DOHH2 (cell line): ENCODE results near the gene AGBL1.

Experiments
- EZH2phosphoT487 ChIP-seq: fragments of 200-600 bp; sonication (generic); IDR thresholded peaks from 2 replicates; pipeline ENCODE4 v1.6.1; 2017; ENCODE audit warnings: borderline replicate concordance, mild to moderate bottlenecking, antibody characterized with exemption, low read length, moderate library complexity, mixed read lengths
- TF ChIP-seq, protein P1 (sequence below): fragments of 200-600 bp; sonication (generic); IDR thresholded peaks from one replicate; pipeline ENCODE4 v1.5.1; 2014; ENCODE audit warnings: antibody characterized with exemption, mild to moderate bottlenecking, low read depth, low read length; ENCODE audit not compliant: poor library complexity, severe bottlenecking

DNA sequence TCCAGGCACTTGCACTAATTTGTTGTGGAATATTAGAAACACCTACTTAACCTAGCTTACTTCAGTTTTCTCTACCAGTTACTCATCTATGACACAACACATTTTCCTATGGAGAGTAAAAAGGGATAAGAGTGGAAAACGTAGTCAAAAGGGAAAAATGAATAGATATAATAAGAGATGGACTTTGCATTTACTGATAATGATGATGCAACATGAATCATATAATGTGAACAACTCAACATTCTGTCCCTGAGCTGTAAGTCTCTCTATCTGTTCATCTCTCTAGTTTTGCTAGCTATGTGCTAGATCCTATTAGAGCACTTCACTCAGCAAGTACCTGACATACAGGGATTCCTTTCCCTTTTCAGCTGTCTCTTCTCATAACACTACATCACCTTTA, 627.1 kb downstream of the AGBL1 start:
- TF ChIP-seq, protein P1, sequence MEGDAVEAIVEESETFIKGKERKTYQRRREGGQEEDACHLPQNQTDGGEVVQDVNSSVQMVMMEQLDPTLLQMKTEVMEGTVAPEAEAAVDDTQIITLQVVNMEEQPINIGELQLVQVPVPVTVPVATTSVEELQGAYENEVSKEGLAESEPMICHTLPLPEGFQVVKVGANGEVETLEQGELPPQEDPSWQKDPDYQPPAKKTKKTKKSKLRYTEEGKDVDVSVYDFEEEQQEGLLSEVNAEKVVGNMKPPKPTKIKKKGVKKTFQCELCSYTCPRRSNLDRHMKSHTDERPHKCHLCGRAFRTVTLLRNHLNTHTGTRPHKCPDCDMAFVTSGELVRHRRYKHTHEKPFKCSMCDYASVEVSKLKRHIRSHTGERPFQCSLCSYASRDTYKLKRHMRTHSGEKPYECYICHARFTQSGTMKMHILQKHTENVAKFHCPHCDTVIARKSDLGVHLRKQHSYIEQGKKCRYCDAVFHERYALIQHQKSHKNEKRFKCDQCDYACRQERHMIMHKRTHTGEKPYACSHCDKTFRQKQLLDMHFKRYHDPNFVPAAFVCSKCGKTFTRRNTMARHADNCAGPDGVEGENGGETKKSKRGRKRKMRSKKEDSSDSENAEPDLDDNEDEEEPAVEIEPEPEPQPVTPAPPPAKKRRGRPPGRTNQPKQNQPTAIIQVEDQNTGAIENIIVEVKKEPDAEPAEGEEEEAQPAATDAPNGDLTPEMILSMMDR: no peak
- TF ChIP-seq EZH2phosphoT487: no peak
